Immature natural killer cell (primary cell): ENCODE data around the gene ELP1. TPM values are rescaled to one million over a fixed set of nuclear protein-coding genes. Genes with fewer than 3 reads are reported as not detected.

Source experiments
- DNase-seq, 3 donors: peaks; one replicate each; pipeline ENCODE4 v3.0.0; 2022; ENCODE audit warnings: mixed read lengths in 1 of 3
- H3K27ac Mint-ChIP-seq, 6 donors: one replicate each; pipeline ENCODE4 v1.8.0; 2020; ENCODE audit warnings: mixed read lengths in 6 of 6, mild to moderate bottlenecking in 5 of 6, inconsistent platforms in 4 of 6, moderate library complexity in 3 of 6
- H3K27me3 Mint-ChIP-seq, 3 donors: one replicate each; pipeline ENCODE4 v1.8.0; 2020 to 2021; ENCODE audit warnings: low read depth in 3 of 3, mild to moderate bottlenecking in 3 of 3, mixed read lengths in 3 of 3, moderate library complexity in 3 of 3, inconsistent platforms in 1 of 3
- H3K36me3 Mint-ChIP-seq, 3 donors: one replicate each; pipeline ENCODE4 v1.8.0; 2020; ENCODE audit warnings: mixed read lengths in 3 of 3, inconsistent platforms in 2 of 3, mild to moderate bottlenecking in 2 of 3
- H3K4me1 Mint-ChIP-seq, 2 donors: one replicate each; pipeline ENCODE4 v1.8.0; 2020; ENCODE audit warnings: inconsistent platforms in 2 of 2, mild to moderate bottlenecking in 2 of 2, mixed read lengths in 2 of 2, moderate library complexity in 1 of 2
- H3K4me3 Mint-ChIP-seq, 5 donors: one replicate each; pipeline ENCODE4 v1.8.0; 2020; ENCODE audit warnings: mild to moderate bottlenecking in 5 of 5, mixed read lengths in 5 of 5, inconsistent platforms in 3 of 5, moderate library complexity in 3 of 5
- H3K9me3 Mint-ChIP-seq, 6 donors: one replicate each; pipeline ENCODE4 v1.8.0; 2020; ENCODE audit warnings: mild to moderate bottlenecking in 6 of 6, mixed read lengths in 6 of 6, inconsistent platforms in 4 of 6, moderate library complexity in 3 of 6
- polyA plus RNA-seq, 3 donors: library from polyadenylated mRNA; unstranded; fragments of 300-500 nt; fragmentation: Illumina TruSeq; gene quantifications; one replicate each; pipeline ENCODE4 v1.2.3, GENCODE V29; 2021

Gene ELP1
- polyA plus RNA-seq, 3 donors from 2014 or later: 9.2 to 18.8 (median 17.3) TPM

DNA sequence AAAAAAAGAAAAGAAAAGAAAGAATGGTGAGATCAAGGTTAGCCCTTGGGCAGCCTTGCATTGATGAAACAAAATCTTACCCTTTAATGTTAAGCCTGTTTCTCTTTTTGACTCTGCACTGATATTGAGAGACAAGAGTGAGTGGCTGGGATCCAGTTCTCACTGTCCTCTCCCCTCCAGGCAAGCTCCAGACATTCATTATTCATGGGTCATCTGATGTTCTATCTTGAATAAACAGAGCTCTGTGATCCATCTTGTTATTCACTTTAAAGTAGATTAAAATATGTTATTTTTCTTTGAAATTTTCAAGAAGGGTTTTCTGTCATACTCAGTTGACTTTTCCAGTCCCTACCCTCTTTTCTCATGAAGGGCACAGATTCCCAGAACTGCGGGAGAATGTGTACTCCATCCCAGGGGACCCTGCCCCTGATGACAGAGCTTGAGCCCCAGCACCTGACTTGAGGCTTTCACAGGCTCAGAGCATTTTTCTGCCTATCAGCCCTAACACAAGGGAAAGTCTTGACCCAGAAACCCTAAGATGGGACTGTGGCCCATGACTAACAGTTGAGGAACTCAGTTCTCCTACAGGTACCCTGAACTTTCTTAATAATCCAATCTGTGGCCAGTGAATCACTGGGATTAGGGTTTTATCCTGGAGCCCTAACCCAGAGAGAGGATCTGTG is 102.3 kb downstream of the ELP1 start:
- Mint-ChIP-seq H3K27me3 (peaks cover 0 to 5% (median 1%) of the 10 kb centered on the region in 3 donors), H3K27ac (no peak overlapping the region)

DNA sequence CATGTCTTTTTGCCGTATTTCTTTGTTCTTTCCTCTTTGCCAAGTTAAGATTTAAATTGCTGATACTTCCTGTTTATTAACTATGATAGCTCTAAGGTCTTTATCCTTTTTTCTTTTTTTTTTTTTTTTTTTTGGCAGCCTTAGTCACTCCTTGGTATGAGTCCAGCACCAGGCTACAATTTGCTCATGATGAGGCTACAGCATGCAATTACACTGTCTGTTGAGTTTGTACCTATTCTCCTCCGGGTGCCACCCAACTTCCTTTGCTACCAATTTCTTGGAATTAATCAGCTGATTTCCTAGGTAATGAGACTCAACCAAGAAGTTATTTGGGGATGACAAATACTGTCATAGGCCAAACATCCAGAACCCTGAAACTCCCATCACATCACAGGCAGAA is 103.7 kb downstream of the ELP1 start:
- no peaks in the 10 kb centered on the region for H3K9me3 Mint-ChIP-seq
- H3K36me3 Mint-ChIP-seq: no peaks in the 10 kb centered on the region
- H3K27ac Mint-ChIP-seq: no peak overlapping the region
- no peak for DNase-seq
- H3K4me1 Mint-ChIP-seq: peaks cover 5 to 7% of the 10 kb centered on the region in 2 donors
- H3K27me3 Mint-ChIP-seq: peaks cover 1 to 5% (median 2%) of the 10 kb centered on the region in 3 donors
- no peak overlapping the region for H3K4me3 Mint-ChIP-seq

More for the DNA sequence above, 102.3 kb downstream of the ELP1 start:
- no peak for DNase-seq
- Mint-ChIP-seq H3K4me3 (no peak overlapping the region), H3K4me1 (peaks cover 5 to 8% of the 10 kb centered on the region in 2 donors), H3K36me3 (no peaks in the 10 kb centered on the region), H3K9me3 (no peaks in the 10 kb centered on the region)

DNA sequence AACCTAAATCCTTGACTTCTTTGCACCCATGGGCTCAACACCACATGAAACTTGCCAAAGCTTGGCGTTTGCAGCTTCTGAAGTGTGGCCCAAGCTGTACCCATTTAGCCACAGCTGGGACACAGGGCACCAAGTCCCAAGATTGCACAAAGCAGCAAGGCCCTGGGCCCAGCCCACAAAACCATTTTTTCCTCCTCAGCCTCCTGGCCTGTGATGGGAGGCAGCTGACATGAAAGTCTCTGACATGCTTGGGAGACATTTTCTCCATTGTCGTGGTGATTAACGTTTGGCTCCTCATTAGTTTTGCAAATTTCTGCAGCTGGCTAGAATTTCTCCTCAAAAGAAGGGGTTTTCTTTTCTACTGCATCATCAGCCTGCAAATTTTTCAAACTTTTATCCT is 110.1 kb downstream of the ELP1 start:
- Mint-ChIP-seq H3K9me3 (peaks cover 0 to 8% (median 2%) of the 10 kb centered on the region in 6 donors), H3K4me3 (no peak overlapping the region), H3K27me3 (peaks cover 4 to 17% (median 6%) of the 10 kb centered on the region in 3 donors), H3K4me1 (no peaks in the 10 kb centered on the region), H3K27ac (no peak overlapping the region), H3K36me3 (no peaks in the 10 kb centered on the region)
- no peak for DNase-seq

Other genes with a start within 250 kb of the ELP1 start
- not detected for gene ACTL7B, start 78.1 kb downstream of the ELP1 start, polyA plus RNA-seq
- not detected for gene ACTL7A, start 71.9 kb downstream of the ELP1 start, polyA plus RNA-seq
- 10 to 100 TPM in 2 of 3 donors, 1 to 10 TPM in 1; 7.5 to 24.4 (median 10.6) TPM for gene ABITRAM, start 276 bp upstream of the ELP1 start, polyA plus RNA-seq
- 1 to 10 TPM in 2 of 3 donors, not detected in 1; 1.7 to 5.2 TPM for gene CTNNAL1, start 79.4 kb upstream of the ELP1 start, polyA plus RNA-seq
- gene TMEM245, start 185.8 kb upstream of the ELP1 start, polyA plus RNA-seq: 10 to 100 TPM; 13.1 to 29.8 (median 20.8) TPM
- not detected for gene FRRS1L, start 233.1 kb upstream of the ELP1 start, polyA plus RNA-seq